HG03095 (cell line): ENCODE results near the gene C17orf107.
"Not testable (repeated sequence)": the region's sequence is repeated elsewhere in the genome, so short reads cannot be mapped to it uniquely, and the experiment has no call there.

Experiments used
- ATAC-seq: cut with Tn5 transposase; IDR thresholded peaks from one replicate; pipeline ENCODE4 v1.9.1; 2021; ENCODE audit warnings: moderate library complexity; ENCODE audit not compliant: unreplicated experiment

The C17orf107 gene

DNA sequence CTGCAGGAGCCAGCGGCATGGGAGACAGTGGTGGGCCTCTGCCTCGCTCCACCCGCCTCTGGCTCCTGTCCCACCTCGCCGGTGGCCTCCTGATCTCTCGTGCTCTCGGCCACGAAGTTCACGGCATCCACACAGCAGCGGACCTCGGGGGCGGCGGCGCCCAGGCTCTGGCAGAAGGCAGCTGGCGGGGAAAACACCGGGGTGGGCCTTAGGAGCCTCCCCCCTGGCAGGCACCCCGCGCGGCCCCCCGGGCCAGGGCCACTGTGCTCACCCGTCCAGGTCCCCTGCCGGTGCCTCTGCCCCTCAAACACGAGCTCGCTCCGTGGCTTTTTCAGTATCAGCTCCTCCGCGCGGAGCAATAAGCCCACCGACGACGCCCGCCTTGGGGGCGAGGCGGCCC is 409 bp upstream of the C17orf107 start:
- no peak for ATAC-seq

DNA sequence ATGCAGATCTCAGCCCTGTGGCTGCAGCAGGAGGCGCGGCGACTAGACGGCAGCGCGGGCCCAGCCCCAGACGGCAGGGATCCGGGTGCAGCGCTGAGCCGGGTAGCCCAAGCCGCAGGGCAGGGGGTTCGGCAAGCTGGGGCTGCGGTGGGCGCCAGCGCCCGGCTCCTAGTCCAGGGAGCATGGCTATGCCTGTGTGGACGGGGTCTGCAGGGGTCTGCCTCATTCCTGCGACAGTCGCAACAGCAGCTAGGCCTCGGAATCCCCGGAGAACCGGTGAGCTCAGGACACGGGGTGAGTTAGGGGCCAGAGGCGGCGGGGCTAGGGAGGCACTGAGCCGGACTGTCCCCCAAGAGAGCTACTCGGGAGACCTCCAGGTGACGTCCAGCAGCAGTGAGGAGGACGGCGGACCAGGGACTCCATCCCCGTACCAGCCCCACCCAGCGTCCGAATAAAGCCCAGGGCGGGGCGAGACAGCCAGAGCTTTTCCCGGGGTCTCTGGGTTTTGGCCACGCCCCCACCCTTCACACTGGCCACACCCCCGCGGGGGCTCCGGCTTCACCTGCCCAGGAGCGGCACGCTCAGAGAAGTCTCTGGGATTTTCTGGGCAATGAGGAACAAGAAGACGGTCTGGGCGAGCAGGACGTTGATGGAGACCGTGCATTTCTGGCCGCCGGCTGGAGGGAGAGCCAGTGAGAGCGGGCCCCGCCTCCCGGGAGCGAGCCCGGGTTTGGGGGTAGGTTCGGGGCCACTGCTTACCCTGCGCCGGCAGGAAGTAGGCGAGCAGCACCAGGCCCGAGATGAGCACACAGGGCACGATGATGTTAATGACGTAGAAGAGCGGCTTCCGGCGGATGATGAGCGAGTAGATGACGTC is 1.1 kb downstream of the C17orf107 start:
- ATAC-seq = no peak

DNA sequence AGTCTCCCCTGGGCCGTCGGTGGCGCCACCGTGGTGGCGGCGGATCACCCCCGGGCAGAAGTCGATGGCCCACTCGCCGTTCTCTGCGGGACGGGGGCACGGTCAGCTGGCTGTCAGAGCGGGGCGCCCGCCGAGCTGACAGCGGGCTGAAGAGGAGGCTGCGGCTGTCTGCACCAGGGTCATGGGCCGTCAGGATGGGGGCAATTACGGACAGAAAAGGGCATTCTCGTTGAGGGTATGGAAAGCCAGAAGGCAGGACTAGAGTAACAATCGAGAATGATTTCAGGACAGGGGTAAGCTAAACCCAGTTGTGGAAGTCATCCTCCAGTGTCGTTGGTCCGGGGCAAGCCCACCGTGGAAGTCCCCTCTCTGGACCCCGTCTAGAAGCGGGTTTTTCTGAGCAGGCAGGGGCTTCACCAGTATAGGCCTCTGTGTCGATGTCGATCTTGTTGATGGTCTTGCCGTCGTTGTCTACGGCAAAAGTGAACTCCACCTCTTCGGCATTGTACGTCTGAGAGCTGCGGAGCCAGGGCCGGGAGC is 1.8 kb downstream of the C17orf107 start:
- ATAC-seq = no peak

DNA sequence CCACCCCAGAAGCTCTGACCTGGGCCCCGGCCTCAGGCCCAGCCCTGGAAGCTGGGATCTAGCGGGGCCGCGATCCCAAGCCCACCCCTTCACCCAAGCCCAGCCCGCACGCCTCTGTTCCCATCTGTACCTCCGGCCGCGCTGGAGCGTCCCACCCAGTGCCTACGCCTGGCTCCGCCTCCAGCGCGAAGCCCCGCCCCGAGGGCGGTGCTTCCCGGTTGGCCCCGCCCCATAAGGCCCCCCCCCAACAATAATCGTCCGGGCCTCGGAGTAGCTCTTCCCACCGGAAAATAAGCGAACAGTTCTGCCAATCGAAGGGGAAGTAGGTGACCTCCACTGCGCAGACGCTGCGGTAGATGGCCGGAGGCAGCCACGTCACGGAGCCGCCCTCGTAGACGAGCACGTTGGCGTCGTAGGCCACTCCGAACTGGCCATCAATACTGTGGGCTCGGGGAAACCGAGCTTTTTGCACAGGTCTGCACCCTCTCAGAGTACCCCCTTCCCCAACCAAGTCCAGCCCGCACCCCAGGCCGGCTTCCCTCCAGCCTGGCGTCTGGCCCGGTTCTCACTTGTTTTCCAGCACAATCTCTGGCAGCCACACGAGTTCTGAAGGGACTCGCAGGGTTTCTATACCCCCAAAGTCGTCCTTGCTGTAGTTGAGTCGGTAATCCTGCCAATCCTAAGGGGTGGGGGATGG is 2.5 kb downstream of the C17orf107 start:
- no peak for ATAC-seq

DNA sequence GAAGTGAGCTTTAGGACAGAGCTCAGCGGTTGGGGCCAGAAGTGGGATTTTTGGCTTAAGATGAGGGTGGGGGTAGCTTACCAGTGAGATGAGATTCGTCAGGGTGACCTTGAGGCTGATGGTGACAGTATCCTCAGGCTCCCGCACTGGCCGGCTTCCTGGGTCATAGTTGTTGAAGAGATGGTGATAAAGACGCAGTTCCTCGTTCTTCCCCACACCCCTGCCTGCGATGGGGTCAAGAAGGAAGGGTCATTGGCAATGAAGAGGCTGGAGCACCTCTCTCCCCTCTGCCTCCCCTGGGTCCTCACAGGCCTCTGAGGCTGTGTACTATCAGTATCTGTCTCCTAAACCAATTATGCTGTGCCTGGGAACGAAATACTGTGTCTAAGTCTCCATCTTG is 3.2 kb downstream of the C17orf107 start:
- ATAC-seq = no peak

DNA sequence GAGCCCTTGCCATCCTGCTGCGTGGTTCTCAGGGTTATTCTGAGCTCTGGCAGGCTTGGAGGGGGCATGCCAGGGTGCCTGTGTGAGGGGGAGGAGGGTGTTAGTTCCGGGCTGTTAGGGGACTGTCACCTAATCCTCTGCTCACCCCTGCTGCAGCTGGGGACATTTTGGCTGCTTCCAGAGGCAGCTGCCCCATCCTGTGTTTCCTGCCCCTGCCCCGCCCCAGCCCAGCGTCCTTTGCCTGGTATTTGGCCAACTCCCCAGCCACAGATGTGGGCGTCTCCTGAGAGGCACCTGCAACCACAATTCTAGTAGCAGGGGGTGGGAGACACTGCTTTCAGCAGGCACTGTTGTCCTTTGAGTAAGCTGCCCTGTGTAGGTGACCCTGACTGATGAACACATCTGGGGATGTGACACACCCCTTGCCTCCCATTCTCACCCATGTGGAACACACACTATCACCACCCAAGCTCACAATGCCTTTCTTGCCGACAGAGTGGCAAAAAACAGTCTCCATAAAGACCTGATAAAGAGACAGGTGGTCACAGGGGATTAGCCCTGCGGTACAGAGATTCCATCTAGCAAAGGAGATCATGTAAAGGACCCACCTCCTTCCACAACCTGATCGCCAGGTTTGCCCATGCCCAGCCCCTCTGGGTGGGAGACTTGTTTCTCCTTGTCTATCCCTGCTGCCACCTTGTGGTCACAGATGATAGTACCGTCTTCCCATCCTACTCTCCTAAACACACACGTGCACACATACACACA is 3.9 kb downstream of the C17orf107 start, which contains the start of gene CHRNE:
Gene CHRNE, minus strand, starts transcription at position 48 of the 768 bp plus-strand sequence. Its CDS starts 35 bp downstream, at position 13.
- no peak for ATAC-seq

DNA sequence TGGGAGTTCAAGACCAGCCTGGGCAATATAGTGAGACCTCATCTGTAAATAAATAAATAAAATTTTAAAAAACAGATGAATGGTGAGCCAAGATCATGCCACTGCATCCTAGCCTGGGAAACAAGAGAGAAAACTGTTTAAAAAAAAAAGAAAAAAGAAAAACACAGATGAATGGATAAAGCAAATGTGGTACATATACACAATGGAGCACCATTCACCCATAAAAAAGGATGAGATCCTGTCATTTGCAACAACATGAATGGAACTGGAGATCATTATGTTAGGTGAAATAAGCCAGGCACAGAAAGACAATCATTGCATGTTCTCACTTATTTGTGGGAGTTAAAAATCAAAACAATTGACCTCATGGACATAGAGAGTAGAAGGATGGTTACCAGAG is 7.3 kb downstream of the C17orf107 start:
- ATAC-seq = not testable (repeated sequence)

DNA sequence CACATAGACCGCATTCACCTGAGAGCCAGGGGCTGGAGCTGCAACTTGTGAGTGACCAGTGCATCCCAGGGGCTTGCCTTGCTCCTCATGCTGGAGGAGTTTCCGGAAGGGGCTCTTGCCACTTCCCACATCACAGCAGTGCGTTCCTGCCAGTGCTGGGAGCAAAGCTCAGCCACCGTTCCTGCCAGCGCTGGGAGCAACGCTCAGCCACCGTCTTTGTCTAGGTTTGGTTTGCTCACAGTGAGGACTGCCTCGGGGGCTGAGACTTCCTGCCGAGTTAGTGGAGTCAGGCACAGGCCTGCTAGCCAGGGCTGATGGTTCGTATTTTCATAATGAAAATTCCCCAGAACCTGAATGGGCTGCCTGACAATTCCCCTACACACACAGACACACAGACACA is 9.0 kb downstream of the C17orf107 start:
- no peak for ATAC-seq

DNA sequence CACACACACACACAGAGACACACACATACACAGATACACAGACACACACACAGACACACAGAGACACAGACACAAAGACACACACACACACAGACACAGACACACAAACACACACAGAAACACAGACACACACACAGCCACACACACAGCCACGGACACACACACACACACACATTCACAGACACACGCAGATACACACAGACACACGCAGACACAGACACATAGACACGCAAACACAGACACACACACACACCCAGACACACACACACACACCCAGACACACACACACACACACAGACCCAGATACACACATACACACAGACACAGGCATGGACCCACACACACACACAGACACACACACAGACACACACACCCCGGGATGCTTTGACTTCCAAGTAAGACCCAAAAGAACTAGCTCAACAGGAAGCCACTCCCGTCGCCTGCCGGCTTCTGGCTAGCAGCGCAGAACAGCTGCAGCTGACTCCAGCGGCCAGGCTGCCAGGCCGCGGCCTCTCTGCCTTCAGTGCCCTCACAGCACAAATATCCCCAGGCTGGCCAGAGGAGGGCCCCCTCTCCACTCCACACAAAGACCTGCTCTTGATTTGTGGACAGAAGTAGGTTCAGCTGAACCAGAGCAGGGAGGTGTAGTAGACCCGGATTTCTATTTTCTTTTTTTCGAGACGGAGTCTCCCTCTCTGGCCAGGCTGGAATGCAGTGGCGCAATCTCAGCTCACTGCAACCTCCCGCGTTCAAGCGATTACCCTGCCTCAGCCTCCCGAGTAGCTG is 9.6 kb downstream of the C17orf107 start:
- ATAC-seq = no peak

DNA sequence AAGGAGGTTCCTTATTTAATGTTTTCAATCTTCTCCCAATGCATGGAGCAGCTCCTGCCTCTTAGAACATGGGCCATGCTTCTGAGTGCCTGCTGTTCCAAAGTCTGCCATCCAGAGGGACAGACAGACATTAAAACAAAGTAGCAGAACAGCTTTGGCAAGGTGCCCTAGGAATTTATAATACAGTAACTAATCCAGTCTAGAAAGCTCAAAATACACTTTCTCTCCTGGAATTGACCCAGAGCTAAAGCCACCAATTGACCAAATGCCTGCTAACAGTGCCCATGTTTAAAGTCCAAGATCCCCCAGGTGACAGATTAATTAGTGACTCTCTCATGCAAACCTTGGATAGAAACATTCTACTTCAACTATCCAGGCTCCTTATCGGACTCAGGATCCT is 14.7 kb downstream of the C17orf107 start:
- no peak for ATAC-seq

DNA sequence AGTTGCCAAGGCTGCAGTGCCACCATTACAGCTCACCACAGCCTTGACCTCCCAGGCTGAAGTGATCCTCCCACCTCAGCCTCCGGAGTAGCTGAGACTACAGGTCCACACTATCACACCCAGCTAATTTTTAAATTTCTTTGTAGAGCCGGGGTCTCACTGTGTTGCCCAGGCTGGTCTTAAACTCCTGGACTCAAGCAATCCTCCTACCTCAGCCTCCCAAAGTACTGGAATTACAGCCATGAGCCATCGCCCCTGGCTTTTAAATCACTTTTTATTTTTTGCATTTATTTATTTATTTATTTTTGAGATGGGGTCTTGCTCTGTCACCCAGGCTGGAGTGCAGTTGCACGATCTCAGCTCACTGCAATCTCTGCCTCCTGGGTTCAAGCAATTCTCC is 15.2 kb downstream of the C17orf107 start:
- ATAC-seq = not testable (repeated sequence)

DNA sequence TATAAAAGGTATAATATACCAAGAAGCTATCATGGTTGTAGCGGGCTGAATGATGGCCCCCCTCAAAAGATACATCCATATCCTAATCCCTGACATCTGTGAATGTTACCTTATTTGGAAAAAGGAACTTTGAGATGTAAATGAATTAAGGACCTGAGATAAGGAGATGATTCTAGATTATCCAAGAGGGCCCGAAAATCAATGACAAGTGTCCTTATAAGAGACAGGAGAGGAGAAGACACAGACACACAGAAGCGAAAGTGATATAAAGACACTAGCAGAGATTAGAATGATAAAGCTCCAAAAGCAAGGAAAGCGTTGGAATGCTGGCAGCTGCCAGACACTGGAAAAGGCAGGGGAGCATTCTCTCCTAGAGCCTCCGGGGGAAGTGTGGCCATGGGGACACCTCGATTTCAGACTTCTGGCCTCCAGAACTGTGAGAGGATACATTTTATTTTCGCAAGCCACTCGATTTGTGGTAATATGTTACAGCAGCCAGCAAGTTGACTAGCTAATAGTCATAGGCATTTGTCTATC is 20.2 kb downstream of the C17orf107 start:
- ATAC-seq = no peak

DNA sequence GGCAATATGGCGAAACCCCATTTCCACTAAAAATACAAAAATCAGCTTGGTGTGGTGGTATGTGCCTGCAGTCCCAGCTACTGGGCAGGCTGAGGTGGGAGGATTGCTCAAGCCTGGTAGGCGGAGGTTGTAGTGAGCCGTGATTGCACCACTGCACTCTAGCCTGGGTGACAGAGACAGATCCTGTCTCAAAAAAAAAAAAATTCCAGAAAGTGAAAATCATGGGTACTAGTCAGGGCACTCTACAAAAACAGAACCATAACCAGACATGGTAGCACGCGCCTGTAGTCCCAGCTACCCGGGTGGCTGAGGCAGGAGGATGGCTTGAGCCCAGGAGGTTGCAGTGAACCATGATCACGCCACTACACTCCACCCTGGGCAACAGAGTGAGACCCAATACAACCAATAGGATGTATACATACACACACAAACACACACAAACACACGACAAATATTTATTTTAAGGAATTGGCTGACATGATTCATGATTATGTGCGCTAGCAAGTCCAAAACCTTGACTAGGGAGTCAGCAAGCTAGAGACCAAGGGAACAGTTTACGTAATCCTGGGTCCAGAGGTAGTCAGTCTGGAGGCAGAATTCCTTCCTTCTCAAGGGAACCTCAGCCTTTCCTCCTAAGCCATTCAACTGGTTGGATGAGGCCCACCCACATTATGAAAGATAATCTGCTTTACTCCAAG is 21.2 kb downstream of the C17orf107 start:
- ATAC-seq = no peak

DNA sequence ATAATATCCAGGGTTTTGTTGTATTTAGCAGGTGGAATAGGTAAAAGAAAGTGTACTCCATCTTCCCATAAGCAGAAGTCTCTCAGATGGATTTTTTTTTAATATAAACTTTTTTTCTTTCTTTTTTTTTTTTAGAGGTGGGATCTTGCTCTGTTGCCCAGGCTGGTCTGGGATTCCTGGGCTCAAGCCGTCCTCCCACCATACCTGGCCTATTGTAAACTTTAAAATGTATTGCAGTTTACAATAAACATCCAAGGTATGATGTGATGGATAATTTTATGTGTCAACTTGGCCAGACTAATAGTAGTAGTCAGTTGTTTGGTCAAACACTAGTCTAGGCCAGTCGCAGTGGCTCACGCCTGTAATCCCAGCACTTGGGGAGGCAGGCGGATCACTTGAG is 22.0 kb downstream of the C17orf107 start:
- ATAC-seq = no peak

DNA sequence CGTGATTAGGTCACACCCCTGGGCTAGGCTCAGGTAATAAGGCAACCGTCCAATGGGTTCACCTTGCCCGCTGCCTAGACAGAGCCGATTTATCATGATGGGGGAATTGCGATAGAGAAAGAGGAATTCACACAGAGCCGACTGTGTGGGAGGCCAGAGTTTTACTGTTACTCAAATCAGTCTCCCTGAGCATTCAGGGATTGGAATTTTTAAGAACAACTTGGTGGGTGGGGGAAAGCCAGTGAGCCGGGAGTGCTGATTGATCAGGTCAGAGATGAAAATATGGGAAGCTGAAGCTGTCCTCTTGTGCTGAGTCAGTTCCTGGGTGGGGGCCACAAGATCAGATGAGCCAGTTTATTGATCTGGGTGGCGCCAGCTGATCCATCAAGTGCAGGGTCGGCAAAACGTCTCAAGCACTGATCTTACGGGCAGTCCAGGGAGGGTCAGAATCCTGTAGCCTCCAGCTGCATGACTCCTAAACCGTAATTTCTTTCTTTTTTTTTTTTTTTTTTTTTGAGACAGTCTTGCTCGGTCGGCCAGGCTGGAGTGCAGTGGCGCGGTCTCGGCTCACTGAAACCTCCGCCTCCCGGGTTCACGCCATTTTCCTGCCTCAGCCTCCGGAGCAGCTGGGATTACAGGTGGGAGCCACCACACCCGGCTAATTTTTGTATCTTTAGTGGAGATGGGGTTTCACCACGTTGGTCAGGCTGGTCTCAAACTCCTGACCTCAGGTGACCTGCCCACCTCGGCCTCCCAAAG is 27.4 kb downstream of the C17orf107 start:
- ATAC-seq = not testable (repeated sequence)

DNA sequence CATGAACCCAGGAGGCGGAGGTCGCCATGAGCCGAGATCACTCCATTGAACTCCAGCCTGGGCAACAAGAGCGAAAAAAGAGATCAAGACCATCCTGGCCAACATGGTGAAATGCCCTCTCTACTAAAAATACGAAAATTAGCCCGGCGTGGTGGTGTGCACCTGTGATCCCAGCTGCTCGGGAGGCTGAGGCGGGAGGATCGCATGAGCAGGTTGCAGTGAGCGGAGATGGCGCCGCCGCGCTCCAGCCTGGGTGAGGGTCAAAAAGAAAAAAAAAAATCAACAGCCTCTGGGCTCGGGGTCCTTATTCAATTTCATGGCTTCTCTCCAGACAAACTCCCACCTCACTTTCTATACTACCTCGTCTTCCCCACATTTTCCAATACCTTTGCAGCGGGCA is 29.5 kb downstream of the C17orf107 start:
- ATAC-seq = no peak

DNA sequence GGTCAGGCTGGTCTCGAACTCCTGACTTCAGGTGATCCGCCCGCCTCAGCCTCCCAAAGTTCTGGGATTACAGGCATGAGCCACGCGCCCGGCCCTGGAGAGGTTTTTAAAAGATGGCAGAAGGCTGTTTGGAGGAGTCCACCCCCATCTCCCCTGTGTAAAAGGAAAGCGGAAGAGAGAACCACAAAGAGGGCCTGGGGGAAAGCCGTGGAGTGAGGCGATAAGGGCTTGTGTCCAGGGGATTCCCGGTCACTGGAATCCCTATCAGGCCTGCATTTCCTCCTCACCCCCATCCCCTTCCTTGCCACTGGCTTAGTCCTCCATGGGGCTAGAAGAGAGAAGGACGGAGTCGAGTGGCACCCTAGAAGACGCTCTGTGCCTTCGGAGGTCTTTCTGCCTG is 32.6 kb downstream of the C17orf107 start, which contains the start of gene GP1BA:
Gene GP1BA, plus strand, starts transcription at position 315 of the 400 bp plus-strand sequence. CDS start 328 bp downstream, outside the sequence.
- no peak for ATAC-seq

DNA sequence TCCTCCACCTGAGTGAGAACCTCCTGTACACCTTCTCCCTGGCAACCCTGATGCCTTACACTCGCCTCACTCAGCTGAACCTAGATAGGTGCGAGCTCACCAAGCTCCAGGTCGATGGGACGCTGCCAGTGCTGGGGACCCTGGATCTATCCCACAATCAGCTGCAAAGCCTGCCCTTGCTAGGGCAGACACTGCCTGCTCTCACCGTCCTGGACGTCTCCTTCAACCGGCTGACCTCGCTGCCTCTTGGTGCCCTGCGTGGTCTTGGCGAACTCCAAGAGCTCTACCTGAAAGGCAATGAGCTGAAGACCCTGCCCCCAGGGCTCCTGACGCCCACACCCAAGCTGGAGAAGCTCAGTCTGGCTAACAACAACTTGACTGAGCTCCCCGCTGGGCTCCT is 33.4 kb downstream of the C17orf107 start:
- no peak for ATAC-seq

DNA sequence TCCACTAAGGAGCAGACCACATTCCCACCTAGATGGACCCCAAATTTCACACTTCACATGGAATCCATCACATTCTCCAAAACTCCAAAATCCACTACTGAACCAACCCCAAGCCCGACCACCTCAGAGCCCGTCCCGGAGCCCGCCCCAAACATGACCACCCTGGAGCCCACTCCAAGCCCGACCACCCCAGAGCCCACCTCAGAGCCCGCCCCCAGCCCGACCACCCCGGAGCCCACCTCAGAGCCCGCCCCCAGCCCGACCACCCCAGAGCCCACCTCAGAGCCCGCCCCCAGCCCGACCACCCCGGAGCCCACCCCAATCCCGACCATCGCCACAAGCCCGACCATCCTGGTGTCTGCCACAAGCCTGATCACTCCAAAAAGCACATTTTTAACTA is 34.3 kb downstream of the C17orf107 start:
- no peak for ATAC-seq
